Measurements from ENCODE around the gene MB. TPM values are rescaled to one million over a fixed set of nuclear protein-coding genes. Genes with fewer than 3 reads are reported as not detected.
A peak's percentile ranks its signal among the peaks of the same experiment; 100 is the strongest.

Gene MB
- total RNA-seq, 1 experiment from 2014 or later, result 0.77 TPM

- Mint-ChIP-seq H3K36me3 (ENCODE audit: insufficient read depth, unreplicated experiment) (peaks cover 5% of the 10 kb centered on the region), H3K27me3 (ENCODE audit: insufficient read depth, unreplicated experiment) (no peaks in the 10 kb centered on the region), H3K4me3 (ENCODE audit: unreplicated experiment) (no peak overlapping the region), H3K4me1 (ENCODE audit: low read depth, unreplicated experiment) (peaks cover 12% of the 10 kb centered on the region), H3K9me3 (ENCODE audit: unreplicated experiment) (peaks cover 18% of the 10 kb centered on the region), H3K27ac (ENCODE audit: unreplicated experiment) (no peak overlapping the region)
- H3K4me3 ChIP-seq (ENCODE audit: low read depth, low read length), result no peak overlapping the region
- no peak for TF ChIP-seq CTCF (IDR thresholded peaks at IDR 0.05; ENCODE audit: insufficient read depth in 1 of 2, low read depth in 1 of 2, low read length in 1 of 2, severe bottlenecking in 1 of 2, unreplicated experiment in 1 of 2)
- DNase-seq, result no peak
- peaks cover 20% of the 10 kb centered on the region for H3K9me3 ChIP-seq
- H3K27me3 ChIP-seq (replicated peaks; ENCODE audit: control insufficient read depth, insufficient read depth, low read length), result no peaks in the 10 kb centered on the region
- POLR2A ChIA-PET, result no interaction called here
- H3K36me3 ChIP-seq (ENCODE audit: control insufficient read depth, insufficient read depth, low read length), result no peaks in the 10 kb centered on the region
- CTCF ChIA-PET, result no interaction called here
- BruUV-seq (replicated peaks), result no TSS peak
- peaks cover 26% of the 10 kb centered on the region for H3K4me1 ChIP-seq
- intact Hi-C loops (cut with micrococcal nuclease; ENCODE audit: unreplicated experiment), result no loop called here
Observed at GRCh38 chr22:35660291-35661127, 43.4 kb upstream of the MB start.

GRCh38 chr22:35657571-35658312, 40.6 kb upstream of the MB start:
- ChIA-PET CTCF (no interaction called here), POLR2A (no interaction called here)
- BruUV-seq (replicated peaks), result no TSS peak
- intact Hi-C loops (cut with micrococcal nuclease; ENCODE audit: unreplicated experiment), result no loop called here
- peaks cover 5% of the 10 kb centered on the region for H3K36me3 Mint-ChIP-seq (ENCODE audit: insufficient read depth, unreplicated experiment)
- H3K27ac Mint-ChIP-seq (ENCODE audit: unreplicated experiment), result no peak overlapping the region
- H3K27me3 Mint-ChIP-seq (ENCODE audit: insufficient read depth, unreplicated experiment), result no peaks in the 10 kb centered on the region
- H3K4me1 Mint-ChIP-seq (ENCODE audit: low read depth, unreplicated experiment), result peaks cover 12% of the 10 kb centered on the region
- no peak overlapping the region for H3K4me3 ChIP-seq (ENCODE audit: low read depth, low read length)
- no peaks in the 10 kb centered on the region for H3K27me3 ChIP-seq (replicated peaks; ENCODE audit: control insufficient read depth, insufficient read depth, low read length)
- H3K4me1 ChIP-seq, result peaks cover 26% of the 10 kb centered on the region
- no peak for TF ChIP-seq CTCF (IDR thresholded peaks at IDR 0.05; ENCODE audit: insufficient read depth in 1 of 2, low read depth in 1 of 2, low read length in 1 of 2, severe bottlenecking in 1 of 2, unreplicated experiment in 1 of 2)
- no peak for DNase-seq
- H3K4me3 Mint-ChIP-seq (ENCODE audit: unreplicated experiment), result no peak overlapping the region
- H3K9me3 ChIP-seq, result no peaks in the 10 kb centered on the region
- H3K36me3 ChIP-seq (ENCODE audit: control insufficient read depth, insufficient read depth, low read length), result no peaks in the 10 kb centered on the region
- peaks cover 18% of the 10 kb centered on the region for H3K9me3 Mint-ChIP-seq (ENCODE audit: unreplicated experiment)

GRCh38 chr22:35656284-35656752, 39.2 kb upstream of the MB start:
- TF ChIP-seq CTCF (IDR thresholded peaks at IDR 0.05; ENCODE audit: insufficient read depth in 1 of 2, low read depth in 1 of 2, low read length in 1 of 2, severe bottlenecking in 1 of 2, unreplicated experiment in 1 of 2), result no peak
- no TSS peak for BruUV-seq (replicated peaks)
- peaks cover 5% of the 10 kb centered on the region for H3K36me3 Mint-ChIP-seq (ENCODE audit: insufficient read depth, unreplicated experiment)

More at GRCh38 chr22:35656284-35656752, 39.2 kb upstream of the MB start:
- Histone ChIP-seq H3K4me3 (ENCODE audit: low read depth, low read length) (no peak overlapping the region), H3K9me3 (no peaks in the 10 kb centered on the region), H3K27me3 (replicated peaks; ENCODE audit: control insufficient read depth, insufficient read depth, low read length) (no peaks in the 10 kb centered on the region), H3K36me3 (ENCODE audit: control insufficient read depth, insufficient read depth, low read length) (no peaks in the 10 kb centered on the region), H3K4me1 (peaks cover 17% of the 10 kb centered on the region)
- H3K9me3 Mint-ChIP-seq (ENCODE audit: unreplicated experiment), result peaks cover 18% of the 10 kb centered on the region
- peaks cover 2% of the 10 kb centered on the region for H3K4me1 Mint-ChIP-seq (ENCODE audit: low read depth, unreplicated experiment)
- ChIA-PET POLR2A (interaction anchor here (1.1 kb wide), 1 partner anchor 8 kb away, joined by 4 read pairs; the partner anchor contains the start of gene APOL6), CTCF (interaction anchor here (0.6 kb wide), 1 partner anchor 34 kb away, joined by 3 read pairs; no protein-coding TSS in a partner anchor)
- peak; percentile 62 to 69 for DNase-seq
- H3K27me3 Mint-ChIP-seq (ENCODE audit: insufficient read depth, unreplicated experiment), result no peaks in the 10 kb centered on the region
- H3K27ac Mint-ChIP-seq (ENCODE audit: unreplicated experiment), result peak overlapping the region; percentile 34
- intact Hi-C loops (cut with micrococcal nuclease; ENCODE audit: unreplicated experiment), result no loop called here
- H3K4me3 Mint-ChIP-seq (ENCODE audit: unreplicated experiment), result no peak overlapping the region

Measured in Caco-2 (cell line).